Raji (cell line): ENCODE data around the gene AGFG2.

Experiments used
- POLR2A ChIP-seq: IDR thresholded peaks from 2 replicates; pipeline ENCODE4 v1.6.1; 2011; ENCODE audit warnings: low read depth, low read length, control low read depth; ENCODE audit not compliant: insufficient read depth

AGFG2 gene

GRCh38 chr7:100577507-100577906 is 38.5 kb downstream of the AGFG2 start:
- no peak for TF ChIP-seq POLR2A

- TF ChIP-seq POLR2A, result no peak
These were observed 39.5 kb downstream of the AGFG2 start for GRCh38 chr7:100578246-100579183.

- TF ChIP-seq POLR2A, result no peak
These were observed 41.7 kb downstream of the AGFG2 start for GRCh38 chr7:100580466-100581283.

- no peak for TF ChIP-seq POLR2A
These were observed 43.1 kb downstream of the AGFG2 start for GRCh38 chr7:100582041-100582579.

GRCh38 chr7:100582650-100583049 is 43.6 kb downstream of the AGFG2 start:
- TF ChIP-seq POLR2A, result no peak

- peak; percentile 39; the same call in 1 of the 2 replicates for TF ChIP-seq POLR2A
These were observed 44.4 kb downstream of the AGFG2 start for GRCh38 chr7:100583132-100584053.

GRCh38 chr7:100584054-100584682 is 45.2 kb downstream of the AGFG2 start:
- TF ChIP-seq POLR2A, result no peak

GRCh38 chr7:100584683-100585510 is 45.9 kb downstream of the AGFG2 start:
- TF ChIP-seq POLR2A, result no peak

GRCh38 chr7:100585511-100586265 is 46.7 kb downstream of the AGFG2 start, which contains the start of gene LRCH4:
Gene LRCH4 (minus strand): TSS chr7:100586129. CDS start chr7:100586100, 29 bp downstream.
- TF ChIP-seq POLR2A, result peak; percentile 96

GRCh38 chr7:100586266-100587025 is 47.4 kb downstream of the AGFG2 start, which contains the start of gene FBXO24:
Gene FBXO24 (plus strand): TSS chr7:100586328. CDS start chr7:100586626, 298 bp downstream.
- peak; percentile 68 for TF ChIP-seq POLR2A

- TF ChIP-seq POLR2A, result no peak
These were observed 49.4 kb downstream of the AGFG2 start for GRCh38 chr7:100588438-100588837.
